Measurements from ENCODE around the gene CD2BP2.

DNA sequence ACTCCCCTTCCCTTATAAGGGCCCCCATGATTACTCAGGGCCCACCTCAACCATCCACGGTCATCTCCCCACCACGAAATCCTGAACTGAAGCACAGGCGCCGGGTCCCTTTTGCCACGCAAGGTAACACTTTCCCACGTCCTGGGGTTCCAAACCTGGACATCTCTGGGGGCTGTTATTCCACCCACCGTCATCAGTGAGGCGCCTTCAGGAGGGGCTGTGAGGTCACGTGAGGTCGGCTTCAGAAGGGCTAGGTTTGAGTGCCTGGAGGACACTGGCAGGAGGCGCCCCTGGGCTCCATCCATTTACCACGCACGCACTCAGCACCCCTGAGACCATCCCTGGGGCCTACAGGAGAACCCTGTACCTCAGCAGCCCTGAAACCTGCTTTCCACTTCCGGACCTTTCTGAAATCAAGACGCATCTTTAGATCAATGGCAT lies 4.1 kb downstream of the CD2BP2 start:
- TF ChIP-seq, protein P1, sequence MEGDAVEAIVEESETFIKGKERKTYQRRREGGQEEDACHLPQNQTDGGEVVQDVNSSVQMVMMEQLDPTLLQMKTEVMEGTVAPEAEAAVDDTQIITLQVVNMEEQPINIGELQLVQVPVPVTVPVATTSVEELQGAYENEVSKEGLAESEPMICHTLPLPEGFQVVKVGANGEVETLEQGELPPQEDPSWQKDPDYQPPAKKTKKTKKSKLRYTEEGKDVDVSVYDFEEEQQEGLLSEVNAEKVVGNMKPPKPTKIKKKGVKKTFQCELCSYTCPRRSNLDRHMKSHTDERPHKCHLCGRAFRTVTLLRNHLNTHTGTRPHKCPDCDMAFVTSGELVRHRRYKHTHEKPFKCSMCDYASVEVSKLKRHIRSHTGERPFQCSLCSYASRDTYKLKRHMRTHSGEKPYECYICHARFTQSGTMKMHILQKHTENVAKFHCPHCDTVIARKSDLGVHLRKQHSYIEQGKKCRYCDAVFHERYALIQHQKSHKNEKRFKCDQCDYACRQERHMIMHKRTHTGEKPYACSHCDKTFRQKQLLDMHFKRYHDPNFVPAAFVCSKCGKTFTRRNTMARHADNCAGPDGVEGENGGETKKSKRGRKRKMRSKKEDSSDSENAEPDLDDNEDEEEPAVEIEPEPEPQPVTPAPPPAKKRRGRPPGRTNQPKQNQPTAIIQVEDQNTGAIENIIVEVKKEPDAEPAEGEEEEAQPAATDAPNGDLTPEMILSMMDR (IDR thresholded peaks at IDR 0.05), result no peak
- no peak for TF ChIP-seq POLR2AphosphoS5 (IDR thresholded peaks at IDR 0.05)
